NCI-H510A (cell line): ENCODE data around the gene PCGF3.
"Not testable (repeated sequence)": the region's sequence is repeated elsewhere in the genome, so short reads cannot be mapped to it uniquely, and the experiment has no call there.

Experiments used
- DNase-seq: peaks from one replicate; lab custom pipeline; 2025; lab: John Stamatoyannopoulos, UW

Gene PCGF3

DNA sequence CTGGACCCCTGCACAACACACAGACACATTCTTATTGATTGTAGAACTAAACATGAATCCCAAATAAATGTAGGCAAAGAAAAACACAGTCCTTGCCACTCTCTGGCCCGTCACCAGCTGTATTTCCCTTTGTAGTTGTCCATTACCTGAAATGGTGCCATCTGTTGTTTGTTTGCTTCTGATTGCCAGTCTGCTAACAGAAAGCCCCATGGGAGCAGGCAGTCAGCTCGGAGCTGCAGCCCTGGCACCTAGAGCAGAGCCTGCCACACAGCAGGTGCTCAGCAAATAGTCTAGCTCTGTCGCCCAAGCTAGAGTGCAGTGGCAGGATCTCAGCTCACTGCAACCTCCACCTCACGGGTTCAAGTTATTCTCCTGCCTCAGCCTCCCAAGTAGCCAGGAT, 91.4 kb downstream of the PCGF3 start:
- no peak for DNase-seq

DNA sequence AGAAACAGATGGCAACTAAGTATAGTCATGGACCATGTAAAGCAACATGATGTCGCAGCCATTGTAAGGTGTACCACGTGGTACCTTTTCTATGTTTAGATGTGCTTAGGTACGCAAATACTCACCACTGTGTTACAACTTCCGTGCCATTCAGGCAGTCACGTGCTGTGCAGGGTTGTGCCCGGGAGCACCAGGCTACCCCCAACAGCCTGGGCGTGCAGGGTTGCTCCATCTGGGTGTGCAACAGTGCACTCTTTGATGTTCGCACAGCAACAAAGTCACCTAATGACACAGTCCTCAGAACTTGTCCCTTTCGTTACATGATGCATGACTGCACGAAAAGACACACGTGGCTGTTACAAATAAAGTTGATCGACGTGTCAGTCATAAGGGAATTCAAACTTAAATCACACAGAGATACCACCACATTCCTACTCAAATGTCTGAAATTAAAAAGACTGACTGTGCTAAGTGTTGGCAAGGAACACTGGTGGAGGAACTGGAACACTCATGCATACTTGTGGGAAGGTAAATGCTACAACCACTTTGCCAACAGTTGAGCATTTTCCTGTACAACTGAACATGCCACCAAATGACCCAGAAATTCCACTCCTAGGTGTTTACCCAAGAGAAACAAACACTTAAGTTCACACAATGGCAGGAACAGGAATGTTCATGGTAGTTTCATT, 95.9 kb downstream of the PCGF3 start:
- no peak for DNase-seq

DNA sequence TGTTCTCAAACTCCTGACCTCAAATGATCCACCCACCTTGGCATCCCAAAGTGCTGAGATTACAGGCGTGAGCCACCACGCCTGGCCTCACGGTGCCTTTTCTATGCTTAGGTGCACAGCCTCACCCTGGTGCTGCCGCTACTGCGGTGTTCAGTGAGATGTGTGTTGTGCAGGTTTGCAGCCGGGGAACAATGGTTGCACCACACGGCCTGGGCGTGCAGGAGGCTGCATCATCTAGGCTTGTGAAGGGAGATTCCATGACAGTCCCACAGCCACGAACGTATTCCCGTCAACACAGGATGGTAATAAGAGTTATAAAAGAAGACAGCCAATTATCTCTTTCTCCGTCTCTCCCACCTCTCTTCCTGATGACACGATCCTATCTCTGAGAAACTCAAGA, 98.3 kb downstream of the PCGF3 start:
- DNase-seq: no peak

DNA sequence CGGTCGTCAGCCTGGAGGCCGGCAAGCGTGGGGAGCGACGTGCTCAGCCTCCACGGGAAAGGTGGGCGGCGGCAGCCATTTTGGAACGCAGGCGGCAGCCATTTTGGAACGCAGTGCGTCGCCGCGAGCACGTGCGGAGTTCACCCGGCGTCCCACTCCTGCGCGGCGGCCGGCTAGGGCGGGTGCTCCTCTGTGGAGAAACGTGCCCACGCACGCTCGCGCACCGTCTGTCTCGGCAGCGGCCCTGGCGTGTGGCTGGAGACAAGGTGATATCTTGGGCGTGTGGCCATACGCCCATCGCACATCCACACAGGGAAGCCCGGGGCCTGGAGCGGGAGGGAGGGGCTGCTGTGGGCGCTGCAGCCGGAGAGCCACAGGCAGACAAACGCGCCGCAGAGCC, 99.2 kb downstream of the PCGF3 start:
- no peak for DNase-seq

DNA sequence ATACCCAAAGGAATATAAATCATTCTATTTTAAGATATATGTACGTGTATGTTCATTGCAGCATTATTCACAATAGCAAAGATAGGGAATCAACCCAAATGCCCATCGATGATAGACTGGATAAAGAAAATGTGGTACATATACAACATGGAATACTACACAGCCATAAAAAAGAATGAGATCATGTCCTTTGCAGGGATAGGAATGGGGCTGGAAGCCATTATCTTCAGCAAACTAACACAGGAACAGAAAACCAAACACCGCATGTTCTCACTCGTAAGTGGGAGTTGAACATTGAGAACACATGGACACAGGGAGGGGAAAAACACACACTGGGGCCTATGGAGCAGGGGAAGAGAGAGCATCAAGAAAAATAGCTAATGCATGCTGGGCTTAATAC, 101.3 kb downstream of the PCGF3 start:
- not testable (repeated sequence) for DNase-seq

DNA sequence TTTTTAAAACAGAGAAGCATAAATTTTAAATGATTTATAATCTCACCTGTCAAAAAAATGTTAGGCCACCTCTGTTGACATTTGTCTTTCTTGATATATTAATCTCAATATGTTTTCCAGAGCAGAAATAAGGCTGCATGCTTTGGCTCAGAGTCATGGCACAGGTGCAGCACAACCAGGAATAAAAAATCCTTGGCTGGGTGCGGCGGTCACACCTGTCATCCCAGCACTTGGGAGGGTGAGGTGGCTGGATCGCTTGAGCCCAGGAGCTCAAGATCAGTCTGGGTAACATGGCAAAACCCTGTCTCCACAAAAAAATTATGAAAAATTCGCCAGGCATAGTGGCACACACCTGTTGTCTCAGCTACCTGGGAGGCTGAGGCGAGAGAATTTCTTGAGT, 102.2 kb downstream of the PCGF3 start:
- no peak for DNase-seq

DNA sequence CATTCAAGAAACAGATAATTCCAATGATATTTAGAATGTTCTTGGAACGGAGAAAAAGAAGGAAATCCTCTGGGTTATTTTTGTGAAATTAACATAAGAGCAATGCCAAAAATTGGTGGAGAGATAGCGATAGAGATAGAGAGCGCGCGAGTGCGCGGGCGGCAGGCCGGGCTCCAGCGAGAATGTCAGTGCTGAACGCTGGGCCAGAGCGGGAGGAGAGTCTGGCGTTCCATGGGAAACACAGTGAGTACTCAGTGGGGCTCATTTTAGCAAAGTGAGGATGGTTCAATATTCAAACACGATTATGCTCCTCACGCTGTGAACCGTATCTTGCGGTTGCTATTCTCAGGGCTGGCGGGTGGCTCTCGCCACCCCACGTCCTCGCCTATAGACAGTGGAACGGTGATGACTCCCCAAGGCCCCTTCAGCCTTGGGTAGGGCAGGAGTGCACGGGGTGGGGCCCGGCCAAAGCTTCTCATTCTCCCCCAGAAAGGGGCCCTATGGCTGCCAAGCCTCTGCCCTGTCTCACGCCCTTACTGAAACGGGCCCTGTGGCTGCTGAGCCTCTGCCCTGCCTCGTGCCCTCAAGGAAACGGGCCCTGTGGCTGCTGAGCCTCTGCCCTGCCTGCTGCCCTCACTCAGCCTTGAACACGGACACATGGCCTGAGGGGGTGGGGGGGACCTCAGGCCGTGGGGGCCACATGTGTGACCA, 103.4 kb downstream of the PCGF3 start:
- DNase-seq: no peak

DNA sequence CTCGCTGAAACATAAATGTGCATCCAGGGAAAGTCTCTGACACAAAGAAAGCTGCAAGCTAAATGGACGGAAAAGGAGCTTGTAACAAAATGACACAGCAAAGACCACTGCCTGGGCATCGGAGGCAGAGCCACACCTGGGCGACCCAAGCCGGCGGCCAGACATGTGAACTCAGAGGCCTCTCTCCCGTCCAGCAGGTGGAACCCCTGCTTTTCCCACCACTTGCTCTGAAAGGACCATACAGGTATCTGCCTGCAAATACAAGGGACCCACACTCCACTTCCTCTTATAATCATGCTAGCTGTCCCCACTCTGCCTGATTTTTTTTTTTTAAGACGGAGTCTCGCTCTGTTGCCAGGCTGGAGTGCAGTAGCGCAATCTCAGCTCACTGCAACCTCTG, 108.3 kb downstream of the PCGF3 start:
- no peak for DNase-seq

DNA sequence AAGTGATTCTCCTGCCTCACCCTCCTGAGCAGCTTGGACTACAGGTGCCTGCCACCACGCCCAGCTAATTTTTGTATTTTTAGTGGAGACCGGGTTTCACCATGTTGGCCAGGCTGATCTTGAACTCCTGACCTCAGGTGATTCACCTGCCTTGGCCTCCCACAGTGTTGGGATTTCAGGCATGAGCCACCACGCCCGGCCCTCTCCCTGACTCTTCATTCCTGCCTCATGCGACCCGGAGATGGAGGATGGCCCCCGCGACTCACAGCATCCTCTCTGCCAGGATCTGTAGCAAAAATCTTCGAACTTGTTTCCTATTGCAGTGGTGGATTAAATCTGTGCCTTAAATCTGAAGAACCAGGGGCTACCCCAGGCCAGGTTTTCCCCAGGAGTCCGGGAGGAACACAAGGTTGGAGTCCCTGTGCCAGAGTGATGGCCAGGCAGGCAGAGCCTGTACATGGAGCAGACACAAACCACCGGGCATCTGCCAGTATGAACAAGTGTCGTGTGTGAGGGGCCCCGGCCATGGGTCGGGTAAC, 108.7 kb downstream of the PCGF3 start:
- DNase-seq: no peak

DNA sequence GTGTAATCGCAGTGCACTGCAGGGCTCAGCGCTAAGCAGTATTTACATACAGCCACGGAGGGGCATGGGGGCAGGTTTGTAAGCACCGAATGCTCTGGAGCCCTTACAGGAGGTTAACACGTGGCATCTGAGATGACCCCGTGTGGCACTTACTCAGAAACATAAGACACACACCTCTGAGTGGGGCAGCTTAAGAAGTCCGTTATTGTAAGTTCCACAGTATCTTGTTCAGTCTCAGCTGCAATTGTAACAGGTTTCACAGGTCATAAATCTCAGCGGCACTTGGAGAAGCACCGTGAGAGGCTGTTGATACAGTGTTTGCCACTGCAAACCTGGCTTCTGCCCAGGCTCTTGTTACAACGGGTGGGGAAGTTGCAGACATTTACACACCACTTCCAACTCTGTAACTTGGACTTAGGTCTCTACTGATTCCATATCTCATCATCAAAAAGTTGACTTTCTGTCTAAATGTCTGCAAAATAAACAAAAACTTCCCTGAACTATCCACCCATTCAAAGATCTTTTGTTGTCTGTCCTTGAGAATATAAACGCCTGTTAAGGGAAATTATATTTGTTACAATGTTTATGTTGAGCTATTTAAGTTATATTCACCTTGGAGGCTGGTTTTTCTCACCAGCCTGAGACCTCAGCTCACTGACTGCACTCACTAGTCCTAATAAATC, 110.0 kb downstream of the PCGF3 start:
- no peak for DNase-seq

DNA sequence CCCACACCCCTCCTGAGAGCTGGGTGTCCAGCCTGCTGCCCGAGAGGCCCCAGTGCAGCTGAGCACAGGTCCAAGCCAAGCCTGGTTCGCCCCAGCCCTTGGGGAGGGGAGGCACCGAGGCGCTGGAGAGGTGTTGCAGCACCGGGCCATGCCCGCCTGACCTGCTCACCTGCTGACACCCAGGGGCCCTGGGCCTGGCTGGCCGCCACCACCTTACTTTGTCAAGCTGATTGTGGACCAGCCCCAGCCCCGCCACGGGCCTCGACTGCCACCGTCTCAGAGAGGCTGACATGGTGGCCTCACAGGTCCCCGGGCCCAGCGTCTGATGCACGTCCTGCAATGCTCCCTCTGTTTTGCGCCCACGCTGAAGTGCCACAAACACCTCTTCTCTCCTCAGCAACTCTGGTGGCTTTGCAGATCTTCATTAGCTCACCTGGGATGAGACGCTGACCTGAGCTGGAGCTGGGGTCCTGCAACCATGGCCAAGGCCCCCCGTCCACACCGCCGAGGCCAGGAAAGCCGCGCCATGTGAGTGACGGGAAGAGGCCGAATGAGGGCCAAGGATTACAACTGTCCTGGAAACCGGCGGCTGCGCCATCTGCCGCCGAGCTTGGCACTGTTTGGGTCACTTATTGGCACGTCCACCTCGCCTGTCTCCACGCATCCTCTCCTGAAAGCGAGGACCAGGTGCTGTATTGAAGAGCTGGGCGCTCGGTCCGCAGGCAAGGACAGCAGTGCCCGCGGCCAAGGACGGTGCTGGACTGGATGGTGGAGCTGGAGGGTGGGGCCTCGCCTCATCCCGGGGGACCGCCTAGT, 112.7 kb downstream of the PCGF3 start:
- DNase-seq: no peak

DNA sequence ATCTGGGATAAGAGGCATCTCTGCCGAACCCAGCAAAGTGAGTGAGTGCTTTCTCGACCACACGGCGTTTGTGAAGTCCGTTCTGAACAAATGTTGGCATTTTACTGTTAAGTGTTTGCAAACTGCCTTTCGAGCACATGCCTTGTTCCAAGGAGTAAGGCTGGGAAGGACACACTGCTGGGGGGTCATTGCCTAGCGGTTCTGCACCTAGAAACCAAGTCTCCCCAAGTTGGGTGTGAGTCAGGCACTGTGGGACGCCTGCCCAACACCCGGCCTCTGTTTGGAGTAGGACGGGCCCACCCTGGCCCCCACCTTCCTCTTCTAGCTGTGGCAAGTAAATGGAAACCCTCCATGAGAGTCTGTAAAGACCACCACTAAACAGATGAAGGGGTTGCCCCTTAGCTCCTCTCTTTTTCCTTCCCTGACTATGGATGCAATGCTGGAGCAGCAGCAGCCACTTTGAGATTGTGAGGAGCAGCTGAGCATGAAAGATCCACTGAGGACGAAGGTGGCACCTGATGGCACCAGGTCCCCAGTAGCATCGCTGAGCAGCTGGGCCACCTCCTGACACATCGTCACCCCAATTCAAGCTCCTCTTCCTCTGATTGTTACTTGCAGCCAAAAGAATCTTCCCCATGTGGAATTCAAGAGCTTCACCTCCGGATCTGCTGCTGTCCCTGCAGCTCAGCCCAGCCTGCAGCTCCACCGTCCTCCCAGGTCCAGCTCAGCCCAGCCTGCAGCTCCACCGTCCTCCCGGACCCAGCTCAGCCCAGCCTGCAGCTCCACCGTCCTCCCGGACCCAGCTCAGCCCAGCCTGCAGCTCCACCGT, 114.0 kb downstream of the PCGF3 start:
- no peak for DNase-seq
